Colonic mucosa (tissue), 4 donors: ENCODE measurements around the gene CIDEB. TPM values are rescaled to one million over a fixed set of nuclear protein-coding genes. Genes with fewer than 3 reads are reported as not detected.

Experiments used
- DNase-seq: peaks from one replicate; pipeline ENCODE4 v3.0.0-alpha.2; 2020
- H3K27ac ChIP-seq: fragments of 200-600 bp; one replicate; pipeline ENCODE4 v1.8.0; 2021
- H3K27me3 ChIP-seq: fragments of 200-600 bp; one replicate; pipeline ENCODE4 v1.8.0; 2021
- H3K36me3 ChIP-seq: fragments of 200-600 bp; one replicate; pipeline ENCODE4 v1.8.0; 2021
- H3K4me1 ChIP-seq: fragments of 200-600 bp; one replicate; pipeline ENCODE4 v1.8.0; 2021; ENCODE audit warnings: mild to moderate bottlenecking
- H3K4me3 ChIP-seq: fragments of 200-600 bp; one replicate; pipeline ENCODE4 v1.8.0; 2021
- H3K9ac ChIP-seq, 2 donors: one replicate each; pipeline ENCODE4 v1.7.0; 2013; ENCODE audit warnings: control low read depth in 2 of 2, low read depth in 2 of 2, low read length in 2 of 2
- H3K9me3 ChIP-seq: fragments of 200-600 bp; one replicate; pipeline ENCODE4 v1.8.0; 2021
- CTCF ChIP-seq: fragments of 200-600 bp; IDR thresholded peaks from one replicate; pipeline ENCODE4 v1.8.0; 2022; ENCODE audit warnings: antibody characterized with exemption, mild to moderate bottlenecking
- intact Hi-C: fragments of 100-400 bp; cut with DNase I; formaldehyde crosslinking; loops from one replicate; pipeline ENCODE4 v1.14.1; 2022
- total RNA-seq, 2 donors: library from RNA; stranded (reverse); fragmentation: NEBNext Ultra II Directional in 1 of 2; extraction: Animal tissue kit (Norgen Biotek cat#: 25700) in 1 of 2; gene quantifications; one replicate each; pipeline ENCODE4 v1.2.1, GENCODE V29; 2021
- donor health status: healthy.
- donor health status: DM: no; HTN: no; CAD: no.
- donor health status: DM: no; HTN: no; CAD: no.

The CIDEB gene
- total RNA-seq, 2 donors from 2014 or later = 7.7 to 12.9 TPM

GRCh38 chr14:24262821-24263733 lies 44.7 kb downstream of the CIDEB start, which contains the start of gene TGM1:
Gene TGM1 (minus strand): TSS chr14:24263177. CDS start chr14:24262352, 825 bp downstream.
- no peak for DNase-seq
- intact Hi-C loops = no loop called here
- H3K36me3 ChIP-seq = peaks cover 7% of the 10 kb centered on the region
- H3K27me3 ChIP-seq = no peaks in the 10 kb centered on the region
- no peak within 1 kb of the TSS for H3K27ac ChIP-seq
- H3K4me1 ChIP-seq = no peaks in the 10 kb centered on the region
- TF ChIP-seq CTCF = no peak
- H3K4me3 ChIP-seq = no peak within 1 kb of the TSS
- H3K9ac ChIP-seq = no peak within 1 kb of the TSS
- no peaks in the 10 kb centered on the region for H3K9me3 ChIP-seq

- H3K4me3 ChIP-seq = no peak overlapping the region
- DNase-seq = no peak
- H3K9ac ChIP-seq = no peak overlapping the region
- intact Hi-C loops = no loop called here
- H3K27me3 ChIP-seq = no peaks in the 10 kb centered on the region
- no peak overlapping the region for H3K27ac ChIP-seq
- no peaks in the 10 kb centered on the region for H3K4me1 ChIP-seq
- no peaks in the 10 kb centered on the region for H3K9me3 ChIP-seq
- TF ChIP-seq CTCF = no peak
- peaks cover 6% of the 10 kb centered on the region for H3K36me3 ChIP-seq
Observed at GRCh38 chr14:24261969-24262327, 45.8 kb downstream of the CIDEB start.

GRCh38 chr14:24261256-24261968 lies 46.4 kb downstream of the CIDEB start:
- Histone ChIP-seq H3K9ac (no peak overlapping the region), H3K27me3 (no peaks in the 10 kb centered on the region), H3K4me1 (no peaks in the 10 kb centered on the region), H3K27ac (no peak overlapping the region), H3K4me3 (no peak overlapping the region), H3K36me3 (peaks cover under 1% of the 10 kb centered on the region), H3K9me3 (no peaks in the 10 kb centered on the region)
- no peak for DNase-seq
- no peak for TF ChIP-seq CTCF
- intact Hi-C loops = no loop called here

- Histone ChIP-seq H3K27me3 (no peaks in the 10 kb centered on the region), H3K4me3 (no peak overlapping the region), H3K36me3 (no peaks in the 10 kb centered on the region), H3K9me3 (no peaks in the 10 kb centered on the region), H3K27ac (no peak overlapping the region), H3K4me1 (no peaks in the 10 kb centered on the region), H3K9ac (no peak overlapping the region)
- intact Hi-C loops = no loop called here
- DNase-seq = no peak
- TF ChIP-seq CTCF = no peak
Observed at GRCh38 chr14:24260780-24261157, 47.0 kb downstream of the CIDEB start.

- DNase-seq = no peak
- no peak overlapping the region for H3K4me3 ChIP-seq
- no peaks in the 10 kb centered on the region for H3K4me1 ChIP-seq
- H3K9ac ChIP-seq = no peak overlapping the region
- intact Hi-C loops = no loop called here
- H3K27ac ChIP-seq = no peak overlapping the region
- TF ChIP-seq CTCF = no peak
- H3K27me3 ChIP-seq = no peaks in the 10 kb centered on the region
- H3K9me3 ChIP-seq = no peaks in the 10 kb centered on the region
- no peaks in the 10 kb centered on the region for H3K36me3 ChIP-seq
Observed at GRCh38 chr14:24260026-24260779, 47.6 kb downstream of the CIDEB start.
